ENCODE data around the gene CDX1. TPM values are rescaled to one million over a fixed set of nuclear protein-coding genes. Genes with fewer than 3 reads are reported as not detected.

The CDX1 gene
- total and polyA plus RNA-seq, 2 experiments from 2014 or later, result 0.62 TPM; not detected in 1

GRCh38 chr5:150183436-150183835, 16.9 kb downstream of the CDX1 start:
- TF ChIP-seq CTCF (IDR thresholded peaks at IDR 0.05; ENCODE audit: low read depth, low read length), result no peak
- Histone ChIP-seq H3K9me3 (ENCODE audit: low read depth) (no peaks in the 10 kb centered on the region), H3K4me1 (ENCODE audit: low read depth) (peaks cover 3% of the 10 kb centered on the region), H3K36me3 (no peaks in the 10 kb centered on the region), H3K4me3 (no peak overlapping the region), H3K27ac (no peak overlapping the region), H3K27me3 (peaks cover 25% of the 10 kb centered on the region)
- DNase-seq (ENCODE audit: low read depth in 1 of 2, low spot score in 1 of 2), result no peak

- no peak for TF ChIP-seq CTCF (IDR thresholded peaks at IDR 0.05; ENCODE audit: low read depth, low read length)
- peaks cover 3% of the 10 kb centered on the region for H3K4me1 ChIP-seq (ENCODE audit: low read depth)
- DNase-seq (ENCODE audit: low read depth in 1 of 2, low spot score in 1 of 2), result no peak
Measured at GRCh38 chr5:150184006-150184405, 17.4 kb downstream of the CDX1 start.

GRCh38 chr5:150184990-150185912, 18.7 kb downstream of the CDX1 start:
- DNase-seq (ENCODE audit: low read depth in 1 of 2, low spot score in 1 of 2), result no peak
- Histone ChIP-seq H3K36me3 (no peaks in the 10 kb centered on the region), H3K27ac (no peak overlapping the region), H3K4me1 (ENCODE audit: low read depth) (peaks cover 3% of the 10 kb centered on the region), H3K4me3 (no peak overlapping the region), H3K27me3 (peaks cover 43% of the 10 kb centered on the region), H3K9me3 (ENCODE audit: low read depth) (no peaks in the 10 kb centered on the region)
- TF ChIP-seq CTCF (IDR thresholded peaks at IDR 0.05; ENCODE audit: low read depth, low read length), result no peak

More at GRCh38 chr5:150184006-150184405, 17.4 kb downstream of the CDX1 start:
- Histone ChIP-seq H3K27me3 (peaks cover 31% of the 10 kb centered on the region), H3K36me3 (no peaks in the 10 kb centered on the region), H3K4me3 (no peak overlapping the region), H3K9me3 (ENCODE audit: low read depth) (no peaks in the 10 kb centered on the region), H3K27ac (no peak overlapping the region)

- Histone ChIP-seq H3K4me3 (no peak overlapping the region), H3K27me3 (peaks cover 52% of the 10 kb centered on the region), H3K27ac (no peak overlapping the region), H3K36me3 (no peaks in the 10 kb centered on the region), H3K4me1 (ENCODE audit: low read depth) (no peaks in the 10 kb centered on the region), H3K9me3 (ENCODE audit: low read depth) (no peaks in the 10 kb centered on the region)
- no peak for DNase-seq (ENCODE audit: low read depth in 1 of 2, low spot score in 1 of 2)
- no peak for TF ChIP-seq CTCF (IDR thresholded peaks at IDR 0.05; ENCODE audit: low read depth, low read length)
Measured at GRCh38 chr5:150186137-150186536, 19.6 kb downstream of the CDX1 start.

- Histone ChIP-seq H3K27ac (no peak overlapping the region), H3K27me3 (peaks cover 58% of the 10 kb centered on the region)
- TF ChIP-seq CTCF (IDR thresholded peaks at IDR 0.05; ENCODE audit: low read depth, low read length), result no peak
Measured at GRCh38 chr5:150186897-150187296, 20.3 kb downstream of the CDX1 start.

More at GRCh38 chr5:150186897-150187296, 20.3 kb downstream of the CDX1 start:
- no peaks in the 10 kb centered on the region for H3K9me3 ChIP-seq (ENCODE audit: low read depth)
- no peaks in the 10 kb centered on the region for H3K36me3 ChIP-seq
- DNase-seq (ENCODE audit: low read depth in 1 of 2, low spot score in 1 of 2), result no peak
- H3K4me3 ChIP-seq, result no peak overlapping the region
- no peaks in the 10 kb centered on the region for H3K4me1 ChIP-seq (ENCODE audit: low read depth)

Measured in cardiac muscle cell (in vitro differentiated cells and primary cell).